Measurements from ENCODE around the gene SPPL2B. TPM values are rescaled to one million over a fixed set of nuclear protein-coding genes. Genes with fewer than 3 reads are reported as not detected.
"Not testable (repeated sequence)": the region's sequence is repeated elsewhere in the genome, so short reads cannot be mapped to it uniquely, and the experiment has no call there.

The SPPL2B gene
- polyA plus RNA-seq, 3 donors, result 39.4 to 46.2 (median 45.5) TPM

- WGBS, 3 donors, result 74 to 78% (median 74%) methylated on average over 20 of the region's 20 CpGs
- no peak overlapping the region for H3K27ac ChIP-seq (ENCODE audit: low read depth, low read length)
Observed at GRCh38 chr19:2387367-2388288, 59.1 kb downstream of the SPPL2B start.

DNA sequence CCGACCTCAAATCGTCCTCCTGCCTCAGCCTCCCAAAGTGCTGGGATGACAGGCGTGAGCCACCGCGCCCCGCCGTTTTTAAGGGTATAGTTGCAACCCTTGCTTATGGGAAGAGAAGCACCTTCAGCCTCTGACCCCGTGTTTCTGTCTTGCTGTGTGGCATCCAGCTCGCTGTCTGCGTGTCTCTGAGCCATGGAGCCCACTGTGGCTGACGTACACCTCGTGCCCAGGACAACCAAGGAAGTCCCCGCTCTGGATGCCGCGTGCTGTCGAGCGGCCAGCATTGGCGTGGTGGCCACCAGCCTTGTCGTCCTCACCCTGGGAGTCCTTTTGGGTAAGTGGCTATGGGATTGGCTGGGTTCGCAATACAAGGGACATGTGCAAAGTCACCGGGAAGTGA lies 61.1 kb downstream of the SPPL2B start:
- 81 to 87% (median 84%) methylated on average over 21 of the region's 21 CpGs for WGBS, 3 donors
- no peak overlapping the region for H3K27ac ChIP-seq (ENCODE audit: low read depth, low read length)

GRCh38 chr19:2391118-2391725 lies 62.7 kb downstream of the SPPL2B start:
- H3K27ac ChIP-seq (ENCODE audit: low read depth, low read length), result no peak overlapping the region
- WGBS, 3 donors, result 6 to 9% (median 6%) methylated on average over 10 of the region's 10 CpGs

- H3K27ac ChIP-seq (ENCODE audit: low read depth, low read length), result no peak overlapping the region
- WGBS, 3 donors, result 63 to 71% (median 63%) methylated on average over 7 of the region's 7 CpGs
Observed at GRCh38 chr19:2392366-2392765, 63.9 kb downstream of the SPPL2B start.

DNA sequence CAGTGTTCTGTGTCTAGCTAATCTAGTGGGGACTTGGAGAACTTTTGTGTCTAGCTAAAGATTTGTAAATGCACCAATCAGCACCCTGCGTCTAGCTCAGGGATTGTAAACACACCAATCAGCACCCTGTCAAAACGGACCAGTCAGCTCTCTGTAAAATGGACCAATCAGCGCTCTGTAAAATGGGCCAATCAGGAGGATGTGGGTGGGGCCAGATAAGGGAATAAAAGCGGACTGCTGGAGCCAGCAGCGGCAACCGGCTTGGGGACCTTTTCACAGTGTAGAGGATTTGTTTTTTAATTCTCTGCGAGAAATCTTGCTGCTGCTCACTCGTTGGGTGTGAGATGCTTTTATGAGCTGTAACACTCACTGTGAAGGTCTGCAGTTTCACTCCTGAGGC lies 64.4 kb downstream of the SPPL2B start:
- H3K27ac ChIP-seq (ENCODE audit: low read depth, low read length), result not testable (repeated sequence)
- 69 to 79% (median 78%) methylated on average over 8 of the region's 8 CpGs for WGBS, 3 donors

- no peak overlapping the region for H3K27ac ChIP-seq (ENCODE audit: low read depth, low read length)
- 53 to 80% (median 61%) methylated on average over 8 of the region's 8 CpGs for WGBS, 3 donors
Observed at GRCh38 chr19:2394054-2394441, 65.6 kb downstream of the SPPL2B start.

GRCh38 chr19:2394442-2395292 lies 66.2 kb downstream of the SPPL2B start:
- no peak overlapping the region for H3K27ac ChIP-seq (ENCODE audit: low read depth, low read length)
- 44 to 61% (median 54%) methylated on average over 27 of the region's 27 CpGs for WGBS, 3 donors

GRCh38 chr19:2395293-2395829 lies 66.9 kb downstream of the SPPL2B start:
- H3K27ac ChIP-seq (ENCODE audit: low read depth, low read length), result not testable (repeated sequence)
- 87 to 89% (median 89%) methylated on average over 18 of the region's 18 CpGs for WGBS, 3 donors

- H3K27ac ChIP-seq (ENCODE audit: low read depth, low read length), result not testable (repeated sequence)
- WGBS, 3 donors, result 92 to 96% (median 95%) methylated on average over 7 of the region's 7 CpGs
Observed at GRCh38 chr19:2397173-2397572, 68.7 kb downstream of the SPPL2B start.

- no peak overlapping the region for H3K27ac ChIP-seq (ENCODE audit: low read depth, low read length)
- 82 to 89% (median 82%) methylated on average over 14 of the region's 14 CpGs for WGBS, 3 donors
Observed at GRCh38 chr19:2398735-2399305, 70.3 kb downstream of the SPPL2B start.

- 96 to 98% (median 98%) methylated on average over 4 of the region's 4 CpGs for WGBS, 3 donors
Observed at GRCh38 chr19:2399582-2399981, 71.1 kb downstream of the SPPL2B start.

More at GRCh38 chr19:2399582-2399981, 71.1 kb downstream of the SPPL2B start:
- H3K27ac ChIP-seq (ENCODE audit: low read depth, low read length), result no peak overlapping the region

Other genes with a start within 250 kb of the SPPL2B start
- 10 to 100 TPM; 10.1 to 35.7 (median 28.6) TPM for gene MOB3A, start 232.4 kb upstream of the SPPL2B start, polyA plus RNA-seq
- gene IZUMO4, start 231.8 kb upstream of the SPPL2B start, polyA plus RNA-seq, result 10 to 100 TPM in 2 of 3 donors, 1 to 10 TPM in 1; 6.5 to 18.7 (median 17.0) TPM
- 10 to 100 TPM; 68.0 to 70.9 (median 69.8) TPM for gene AP3D1, start 177.1 kb upstream of the SPPL2B start, polyA plus RNA-seq
- 10 to 100 TPM in 1 of 3 donors, 1 to 10 TPM in 2; 5.8 to 17.4 (median 8.4) TPM for gene DOT1L, start 164.8 kb upstream of the SPPL2B start, polyA plus RNA-seq
- 100 to 1,000 TPM in 1 of 3 donors, 10 to 100 TPM in 2; 64.6 to 108 (median 84.1) TPM for gene PLEKHJ1, start 92.4 kb upstream of the SPPL2B start, polyA plus RNA-seq
- 10 to 100 TPM; 31.2 to 36.4 (median 34.2) TPM for gene SF3A2, start 91.9 kb upstream of the SPPL2B start, polyA plus RNA-seq
- under 1 TPM; 0.45 to 0.67 (median 0.59) TPM for gene AMH, start 79.4 kb upstream of the SPPL2B start, polyA plus RNA-seq
- under 1 TPM; 0.56 to 0.74 (median 0.56) TPM for gene JSRP1, start 72.3 kb upstream of the SPPL2B start, polyA plus RNA-seq
- under 1 TPM; 0.10 to 0.48 (median 0.45) TPM for gene PEAK3, start 46.5 kb upstream of the SPPL2B start, polyA plus RNA-seq
- under 1 TPM in 2 of 3 donors, not detected in 1; 0.05 to 0.19 TPM for gene LINGO3, start 20.5 kb upstream of the SPPL2B start, polyA plus RNA-seq
- gene LSM7, start 98 bp upstream of the SPPL2B start, polyA plus RNA-seq, result 100 to 1,000 TPM in 2 of 3 donors, 10 to 100 TPM in 1; 97.8 to 222 (median 149) TPM
- under 1 TPM in 2 of 3 donors, not detected in 1; 0.09 to 0.75 TPM for gene TMPRSS9, start 31.6 kb downstream of the SPPL2B start, polyA plus RNA-seq
- gene TIMM13, start 98.9 kb downstream of the SPPL2B start, polyA plus RNA-seq, result 10 to 100 TPM; 69.4 to 96.4 (median 87.4) TPM
- gene LMNB2, start 128.3 kb downstream of the SPPL2B start, polyA plus RNA-seq, result 10 to 100 TPM in 2 of 3 donors, 1 to 10 TPM in 1; 6.9 to 23.0 (median 17.5) TPM
- 100 to 1,000 TPM in 2 of 3 donors, 10 to 100 TPM in 1; 97.2 to 938 (median 522) TPM for gene GADD45B, start 147.4 kb downstream of the SPPL2B start, polyA plus RNA-seq

Measured in adipose tissue (tissue), 3 donors.